NB4 (cell line): ENCODE measurements around the gene PIR.

Source experiments
- TF ChIP-seq, protein P1 (sequence below): IDR thresholded peaks from 2 replicates; pipeline ENCODE4 v1.6.1; 2011; ENCODE audit warnings: low read depth, low read length
- TF ChIP-seq, protein P2 (sequence below): IDR thresholded peaks from one replicate; pipeline ENCODE4 v1.5.1; 2012; ENCODE audit warnings: low read depth, low read length

DNA sequence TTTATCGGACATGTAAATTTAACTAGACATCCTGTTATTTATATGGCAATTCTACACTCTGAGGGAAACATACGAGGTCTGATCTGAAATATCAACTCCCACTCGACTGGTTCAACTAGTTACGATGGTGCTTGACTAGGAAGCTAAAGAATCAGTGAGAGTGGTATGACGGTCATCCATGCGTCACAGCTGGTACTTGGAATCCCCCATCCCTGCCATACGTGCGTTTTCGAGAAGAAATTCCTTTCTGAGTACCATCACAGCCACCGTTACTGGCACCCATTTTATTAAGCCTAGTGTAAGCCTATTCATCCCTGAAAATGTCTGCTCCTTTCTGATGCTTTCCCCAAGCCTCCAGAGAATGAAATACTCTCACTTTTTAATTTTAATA lies 157.1 kb downstream of the PIR start:
- TF ChIP-seq, protein P1, sequence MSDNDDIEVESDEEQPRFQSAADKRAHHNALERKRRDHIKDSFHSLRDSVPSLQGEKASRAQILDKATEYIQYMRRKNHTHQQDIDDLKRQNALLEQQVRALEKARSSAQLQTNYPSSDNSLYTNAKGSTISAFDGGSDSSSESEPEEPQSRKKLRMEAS: no peak
- TF ChIP-seq, protein P2, sequence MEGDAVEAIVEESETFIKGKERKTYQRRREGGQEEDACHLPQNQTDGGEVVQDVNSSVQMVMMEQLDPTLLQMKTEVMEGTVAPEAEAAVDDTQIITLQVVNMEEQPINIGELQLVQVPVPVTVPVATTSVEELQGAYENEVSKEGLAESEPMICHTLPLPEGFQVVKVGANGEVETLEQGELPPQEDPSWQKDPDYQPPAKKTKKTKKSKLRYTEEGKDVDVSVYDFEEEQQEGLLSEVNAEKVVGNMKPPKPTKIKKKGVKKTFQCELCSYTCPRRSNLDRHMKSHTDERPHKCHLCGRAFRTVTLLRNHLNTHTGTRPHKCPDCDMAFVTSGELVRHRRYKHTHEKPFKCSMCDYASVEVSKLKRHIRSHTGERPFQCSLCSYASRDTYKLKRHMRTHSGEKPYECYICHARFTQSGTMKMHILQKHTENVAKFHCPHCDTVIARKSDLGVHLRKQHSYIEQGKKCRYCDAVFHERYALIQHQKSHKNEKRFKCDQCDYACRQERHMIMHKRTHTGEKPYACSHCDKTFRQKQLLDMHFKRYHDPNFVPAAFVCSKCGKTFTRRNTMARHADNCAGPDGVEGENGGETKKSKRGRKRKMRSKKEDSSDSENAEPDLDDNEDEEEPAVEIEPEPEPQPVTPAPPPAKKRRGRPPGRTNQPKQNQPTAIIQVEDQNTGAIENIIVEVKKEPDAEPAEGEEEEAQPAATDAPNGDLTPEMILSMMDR: no peak
